ENCODE measurements around the gene ACE. TPM values are rescaled to one million over a fixed set of nuclear protein-coding genes. Genes with fewer than 3 reads are reported as not detected.

ACE gene
- total RNA-seq, 4 donors from 2014 or later = 3.0 to 10.2 (median 7.2) TPM

DNA sequence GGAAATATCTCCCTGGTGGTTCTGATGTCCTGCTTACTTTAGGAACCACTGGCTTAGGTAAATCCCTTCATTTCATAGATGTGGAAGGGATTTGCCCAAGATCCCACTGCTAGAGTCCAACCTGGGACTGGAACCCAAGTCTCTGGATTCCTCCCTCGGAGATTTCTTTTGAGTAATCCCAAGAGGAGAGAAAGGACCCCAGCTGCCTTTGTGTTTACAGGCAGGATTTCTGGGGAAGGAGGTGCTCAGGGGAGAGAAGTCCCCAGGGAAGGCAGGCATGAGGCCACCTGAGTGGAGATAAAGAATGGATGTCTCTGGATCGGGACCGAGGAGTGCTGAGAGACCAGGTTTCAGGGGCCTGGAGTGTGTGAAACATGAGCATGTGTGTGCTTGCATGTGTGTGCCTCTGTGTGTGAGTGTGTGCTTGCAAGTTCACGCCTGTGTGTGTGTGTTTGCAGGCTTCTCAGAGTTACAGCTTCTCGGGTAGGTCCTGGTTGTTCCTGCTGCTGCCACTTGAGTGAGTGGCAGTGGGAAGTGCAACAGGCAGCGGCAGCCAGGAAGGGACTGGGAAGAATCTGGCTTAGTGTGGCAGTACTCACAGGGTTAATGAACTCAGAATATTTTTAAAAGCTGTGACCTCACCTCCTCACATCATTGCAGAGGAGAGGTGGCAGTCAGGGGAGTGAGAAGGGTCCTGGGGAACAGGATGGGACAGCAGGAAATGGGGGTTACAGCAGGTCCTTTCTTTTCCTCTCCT, 48.5 kb downstream of the ACE start:
- no peak overlapping the region for H3K4me3 ChIP-seq (ENCODE audit: low read depth, poor library complexity, severe bottlenecking)
- WGBS, 2 donors = 60 to 64% methylated on average over 6 of the region's 6 CpGs
- TF ChIP-seq POLR2A (IDR thresholded peaks at IDR 0.05) = no peak
- TF ChIP-seq, protein P1, sequence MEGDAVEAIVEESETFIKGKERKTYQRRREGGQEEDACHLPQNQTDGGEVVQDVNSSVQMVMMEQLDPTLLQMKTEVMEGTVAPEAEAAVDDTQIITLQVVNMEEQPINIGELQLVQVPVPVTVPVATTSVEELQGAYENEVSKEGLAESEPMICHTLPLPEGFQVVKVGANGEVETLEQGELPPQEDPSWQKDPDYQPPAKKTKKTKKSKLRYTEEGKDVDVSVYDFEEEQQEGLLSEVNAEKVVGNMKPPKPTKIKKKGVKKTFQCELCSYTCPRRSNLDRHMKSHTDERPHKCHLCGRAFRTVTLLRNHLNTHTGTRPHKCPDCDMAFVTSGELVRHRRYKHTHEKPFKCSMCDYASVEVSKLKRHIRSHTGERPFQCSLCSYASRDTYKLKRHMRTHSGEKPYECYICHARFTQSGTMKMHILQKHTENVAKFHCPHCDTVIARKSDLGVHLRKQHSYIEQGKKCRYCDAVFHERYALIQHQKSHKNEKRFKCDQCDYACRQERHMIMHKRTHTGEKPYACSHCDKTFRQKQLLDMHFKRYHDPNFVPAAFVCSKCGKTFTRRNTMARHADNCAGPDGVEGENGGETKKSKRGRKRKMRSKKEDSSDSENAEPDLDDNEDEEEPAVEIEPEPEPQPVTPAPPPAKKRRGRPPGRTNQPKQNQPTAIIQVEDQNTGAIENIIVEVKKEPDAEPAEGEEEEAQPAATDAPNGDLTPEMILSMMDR (IDR thresholded peaks at IDR 0.05) = no peak
- intact Hi-C loops (cut with DNase I; ENCODE audit: low total_unique reads) = no loop called here
- DNase-seq (ENCODE audit: low spot score in 2 of 2) = no peak

DNA sequence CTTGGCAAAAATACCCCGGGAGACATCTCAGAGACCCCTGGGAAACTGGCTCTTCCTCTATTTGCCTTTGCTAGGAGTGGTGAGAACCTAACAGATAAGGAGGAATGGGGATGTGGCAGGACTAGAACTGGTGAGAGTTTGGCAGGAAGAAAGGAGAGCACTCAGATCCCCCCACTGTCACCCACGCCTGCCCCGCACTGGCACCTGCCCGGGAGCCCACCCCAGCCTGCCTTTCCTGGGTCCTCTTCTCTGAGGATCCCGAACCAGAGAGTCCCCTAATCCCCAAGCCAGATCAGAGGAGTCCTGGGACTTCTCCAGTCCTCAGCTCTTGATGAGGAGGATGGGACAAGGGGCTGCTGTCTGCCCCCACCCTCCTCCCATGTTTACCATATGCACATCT, 50.0 kb downstream of the ACE start:
- intact Hi-C loops (cut with DNase I; ENCODE audit: low total_unique reads) = no loop called here
- H3K4me3 ChIP-seq (ENCODE audit: low read depth, poor library complexity, severe bottlenecking) = no peak overlapping the region
- 73 to 81% methylated on average over 5 of the region's 5 CpGs for WGBS, 2 donors
- TF ChIP-seq, protein P1 (IDR thresholded peaks at IDR 0.05) = no peak
- TF ChIP-seq POLR2A (IDR thresholded peaks at IDR 0.05) = no peak
- DNase-seq (ENCODE audit: low spot score in 2 of 2) = no peak

DNA sequence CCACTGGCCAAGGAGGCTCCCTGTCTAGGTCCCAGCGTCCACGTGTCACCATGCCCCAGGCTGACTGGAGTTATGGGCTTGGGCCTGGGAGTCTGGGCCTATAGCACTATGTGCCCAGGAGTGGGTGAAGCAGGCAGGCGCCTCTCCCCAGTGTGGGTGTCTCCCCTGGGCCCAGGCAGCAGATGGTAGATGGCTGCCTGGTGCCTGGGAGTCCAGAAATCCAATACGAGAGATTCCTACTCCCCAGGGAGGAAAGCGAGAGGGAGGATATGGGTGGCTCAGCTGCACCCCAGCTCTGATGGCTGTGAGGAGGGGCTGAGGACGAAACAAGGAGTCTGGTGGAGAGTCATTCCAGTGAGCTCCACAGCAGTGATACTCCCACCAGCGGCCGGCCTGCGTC, 51.3 kb downstream of the ACE start:
- TF ChIP-seq, protein P1 (IDR thresholded peaks at IDR 0.05) = no peak
- TF ChIP-seq POLR2A (IDR thresholded peaks at IDR 0.05) = no peak
- 78 to 86% methylated on average over 9 of the region's 9 CpGs for WGBS, 2 donors
- no peak for DNase-seq (ENCODE audit: low spot score in 2 of 2)
- H3K4me3 ChIP-seq (ENCODE audit: low read depth, poor library complexity, severe bottlenecking) = no peak overlapping the region
- intact Hi-C loops (cut with DNase I; ENCODE audit: low total_unique reads) = no loop called here

DNA sequence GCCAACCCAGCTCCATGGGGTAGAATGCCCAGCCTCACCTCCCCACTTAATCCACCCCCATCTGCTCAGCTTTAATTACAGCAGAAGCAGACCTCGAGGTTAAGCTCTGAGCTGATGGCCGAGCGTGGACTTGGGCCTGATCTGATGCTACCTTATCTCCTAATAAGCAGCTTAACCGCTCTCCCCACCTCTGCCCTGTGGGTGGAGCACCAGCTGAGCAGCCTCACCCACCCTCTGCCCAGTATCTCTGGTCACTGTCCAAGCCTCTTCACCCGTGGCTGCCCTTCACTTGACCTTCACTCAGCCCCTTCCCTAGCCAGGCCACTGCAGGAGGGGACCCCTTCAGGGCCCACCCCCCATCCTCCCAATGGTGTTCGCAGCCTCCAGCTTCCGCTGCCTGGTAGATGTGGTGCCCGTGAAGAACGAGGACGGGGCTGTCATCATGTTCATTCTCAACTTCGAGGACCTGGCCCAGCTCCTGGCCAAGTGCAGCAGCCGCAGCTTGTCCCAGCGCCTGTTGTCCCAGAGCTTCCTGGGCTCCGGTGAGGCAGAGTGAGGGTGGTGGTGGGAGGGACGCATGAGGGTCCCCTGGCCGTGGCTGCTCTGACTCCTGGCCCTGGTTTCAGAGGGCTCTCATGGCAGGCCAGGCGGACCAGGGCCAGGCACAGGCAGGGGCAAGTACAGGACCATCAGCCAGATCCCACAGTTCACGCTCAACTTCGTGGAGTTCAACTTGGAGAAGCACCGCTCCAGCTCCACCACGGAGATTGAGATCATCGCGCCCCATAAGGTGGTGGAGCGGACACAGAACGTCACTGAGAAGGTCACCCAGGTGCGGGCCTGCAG, 53.1 kb downstream of the ACE start:
- DNase-seq (ENCODE audit: low spot score in 2 of 2) = no peak
- WGBS, 2 donors = 85 to 86% methylated on average over 23 to 26 of the region's 26 CpGs
- no peak overlapping the region for H3K4me3 ChIP-seq (ENCODE audit: low read depth, poor library complexity, severe bottlenecking)
- TF ChIP-seq, protein P1 (IDR thresholded peaks at IDR 0.05) = no peak
- TF ChIP-seq POLR2A (IDR thresholded peaks at IDR 0.05) = no peak
- intact Hi-C loops (cut with DNase I; ENCODE audit: low total_unique reads) = no loop called here

DNA sequence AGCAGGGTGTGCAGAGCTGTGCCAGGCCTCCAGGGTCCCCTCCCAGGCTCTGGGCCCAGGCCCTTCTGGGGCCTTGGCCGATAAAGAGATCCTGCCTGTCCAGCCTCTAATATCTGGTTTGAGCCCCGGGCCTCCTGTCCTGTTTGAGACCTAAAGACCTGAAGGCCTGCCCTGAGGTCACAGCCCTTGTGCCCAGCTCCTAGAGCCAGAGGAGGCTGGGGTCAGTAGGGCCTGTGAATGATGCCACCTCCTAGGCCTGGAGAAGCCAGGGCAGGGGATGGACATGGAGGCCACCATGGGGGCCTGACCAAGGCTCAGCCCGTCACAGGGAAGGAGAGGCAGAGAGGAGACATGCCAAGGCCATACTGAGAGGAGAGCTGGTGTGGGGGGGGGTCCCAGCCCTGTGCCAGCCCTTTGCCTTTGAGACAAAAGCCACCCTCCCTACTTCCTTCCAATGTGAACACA, 53.7 kb downstream of the ACE start:
- 78 to 90% methylated on average over 3 of the region's 3 CpGs for WGBS, 2 donors
- no peak for TF ChIP-seq POLR2A (IDR thresholded peaks at IDR 0.05)
- TF ChIP-seq, protein P1 (IDR thresholded peaks at IDR 0.05) = no peak
- no peak overlapping the region for H3K4me3 ChIP-seq (ENCODE audit: low read depth, poor library complexity, severe bottlenecking)
- intact Hi-C loops (cut with DNase I; ENCODE audit: low total_unique reads) = no loop called here
- no peak for DNase-seq (ENCODE audit: low spot score in 2 of 2)

Data from lower leg skin (tissue), 4 donors.